ENCODE measurements around the gene IGHMBP2.

GRCh38 chr11:68914761-68915160 lies 11.1 kb downstream of the IGHMBP2 start:
- no peak for TF ChIP-seq POLR2A (IDR thresholded peaks at IDR 0.05)
- TF ChIP-seq, protein P1, sequence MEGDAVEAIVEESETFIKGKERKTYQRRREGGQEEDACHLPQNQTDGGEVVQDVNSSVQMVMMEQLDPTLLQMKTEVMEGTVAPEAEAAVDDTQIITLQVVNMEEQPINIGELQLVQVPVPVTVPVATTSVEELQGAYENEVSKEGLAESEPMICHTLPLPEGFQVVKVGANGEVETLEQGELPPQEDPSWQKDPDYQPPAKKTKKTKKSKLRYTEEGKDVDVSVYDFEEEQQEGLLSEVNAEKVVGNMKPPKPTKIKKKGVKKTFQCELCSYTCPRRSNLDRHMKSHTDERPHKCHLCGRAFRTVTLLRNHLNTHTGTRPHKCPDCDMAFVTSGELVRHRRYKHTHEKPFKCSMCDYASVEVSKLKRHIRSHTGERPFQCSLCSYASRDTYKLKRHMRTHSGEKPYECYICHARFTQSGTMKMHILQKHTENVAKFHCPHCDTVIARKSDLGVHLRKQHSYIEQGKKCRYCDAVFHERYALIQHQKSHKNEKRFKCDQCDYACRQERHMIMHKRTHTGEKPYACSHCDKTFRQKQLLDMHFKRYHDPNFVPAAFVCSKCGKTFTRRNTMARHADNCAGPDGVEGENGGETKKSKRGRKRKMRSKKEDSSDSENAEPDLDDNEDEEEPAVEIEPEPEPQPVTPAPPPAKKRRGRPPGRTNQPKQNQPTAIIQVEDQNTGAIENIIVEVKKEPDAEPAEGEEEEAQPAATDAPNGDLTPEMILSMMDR (IDR thresholded peaks at IDR 0.05): no peak
